Type B pancreatic cell (in vitro differentiated cells): ENCODE results near the gene IFI35. TPM values are rescaled to one million over a fixed set of nuclear protein-coding genes. Genes with fewer than 3 reads are reported as not detected.

Experiments used
- DNase-seq: peaks from one replicate; pipeline ENCODE4 v3.0.0; 2021; ENCODE audit warnings: mixed read lengths; ENCODE audit not compliant: unreplicated experiment; ENCODE audit errors: extremely low spot score
- H3K27ac Mint-ChIP-seq: 2 replicates; pipeline ENCODE4 v1.8.0; 2021; ENCODE audit warnings: mild to moderate bottlenecking, mixed read lengths
- H3K27me3 Mint-ChIP-seq: 2 replicates; pipeline ENCODE4 v1.8.0; 2021; ENCODE audit warnings: mixed read lengths
- H3K36me3 Mint-ChIP-seq: 2 replicates; pipeline ENCODE4 v1.8.0; 2021; ENCODE audit warnings: mixed read lengths
- H3K4me1 Mint-ChIP-seq: one replicate; pipeline ENCODE4 v1.8.0; 2021; ENCODE audit warnings: mixed read lengths; ENCODE audit not compliant: unreplicated experiment
- H3K4me3 Mint-ChIP-seq: 2 replicates; pipeline ENCODE4 v1.8.0; 2021; ENCODE audit warnings: mild to moderate bottlenecking, mixed read lengths
- H3K9me3 Mint-ChIP-seq: 2 replicates; pipeline ENCODE4 v1.8.0; 2021; ENCODE audit warnings: mixed read lengths
- total RNA-seq: library from RNA; stranded (reverse); gene quantifications from 2 replicates; pipeline ENCODE4 v1.2.1, GENCODE V29; 2021; ENCODE audit warnings: low replicate concordance
- TF ChIP-seq, protein P1 (sequence below): fragments of 200-600 bp; sonication (generic); conservative IDR thresholded peaks from 2 replicates; pipeline ENCODE4 v1.5.0; 2021; ENCODE audit warnings: antibody characterized with exemption, mild to moderate bottlenecking

The IFI35 gene
- total RNA-seq, 1 donor from 2014 or later: 6.6 TPM

- H3K4me3 Mint-ChIP-seq: peak overlapping the region; percentile 91
- no peak for DNase-seq
- H3K27ac Mint-ChIP-seq: peak overlapping the region; percentile 70
- peaks cover 4% of the 10 kb centered on the region for H3K27me3 Mint-ChIP-seq
- TF ChIP-seq, protein P1, sequence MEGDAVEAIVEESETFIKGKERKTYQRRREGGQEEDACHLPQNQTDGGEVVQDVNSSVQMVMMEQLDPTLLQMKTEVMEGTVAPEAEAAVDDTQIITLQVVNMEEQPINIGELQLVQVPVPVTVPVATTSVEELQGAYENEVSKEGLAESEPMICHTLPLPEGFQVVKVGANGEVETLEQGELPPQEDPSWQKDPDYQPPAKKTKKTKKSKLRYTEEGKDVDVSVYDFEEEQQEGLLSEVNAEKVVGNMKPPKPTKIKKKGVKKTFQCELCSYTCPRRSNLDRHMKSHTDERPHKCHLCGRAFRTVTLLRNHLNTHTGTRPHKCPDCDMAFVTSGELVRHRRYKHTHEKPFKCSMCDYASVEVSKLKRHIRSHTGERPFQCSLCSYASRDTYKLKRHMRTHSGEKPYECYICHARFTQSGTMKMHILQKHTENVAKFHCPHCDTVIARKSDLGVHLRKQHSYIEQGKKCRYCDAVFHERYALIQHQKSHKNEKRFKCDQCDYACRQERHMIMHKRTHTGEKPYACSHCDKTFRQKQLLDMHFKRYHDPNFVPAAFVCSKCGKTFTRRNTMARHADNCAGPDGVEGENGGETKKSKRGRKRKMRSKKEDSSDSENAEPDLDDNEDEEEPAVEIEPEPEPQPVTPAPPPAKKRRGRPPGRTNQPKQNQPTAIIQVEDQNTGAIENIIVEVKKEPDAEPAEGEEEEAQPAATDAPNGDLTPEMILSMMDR: no peak
- no peaks in the 10 kb centered on the region for H3K9me3 Mint-ChIP-seq
- H3K4me1 Mint-ChIP-seq: peaks cover 13% of the 10 kb centered on the region
- no peaks in the 10 kb centered on the region for H3K36me3 Mint-ChIP-seq
These were observed 18.7 kb downstream of the IFI35 start for GRCh38 chr17:43025290-43025657.

GRCh38 chr17:43025766-43026537 lies 19.4 kb downstream of the IFI35 start:
- H3K27me3 Mint-ChIP-seq: peaks cover 4% of the 10 kb centered on the region
- TF ChIP-seq, protein P1: no peak
- H3K36me3 Mint-ChIP-seq: no peaks in the 10 kb centered on the region
- H3K9me3 Mint-ChIP-seq: no peaks in the 10 kb centered on the region
- peaks cover 12% of the 10 kb centered on the region for H3K4me1 Mint-ChIP-seq
- peak overlapping the region; percentile 91 for H3K4me3 Mint-ChIP-seq
- H3K27ac Mint-ChIP-seq: peak overlapping the region; percentile 70
- no peak for DNase-seq

DNA sequence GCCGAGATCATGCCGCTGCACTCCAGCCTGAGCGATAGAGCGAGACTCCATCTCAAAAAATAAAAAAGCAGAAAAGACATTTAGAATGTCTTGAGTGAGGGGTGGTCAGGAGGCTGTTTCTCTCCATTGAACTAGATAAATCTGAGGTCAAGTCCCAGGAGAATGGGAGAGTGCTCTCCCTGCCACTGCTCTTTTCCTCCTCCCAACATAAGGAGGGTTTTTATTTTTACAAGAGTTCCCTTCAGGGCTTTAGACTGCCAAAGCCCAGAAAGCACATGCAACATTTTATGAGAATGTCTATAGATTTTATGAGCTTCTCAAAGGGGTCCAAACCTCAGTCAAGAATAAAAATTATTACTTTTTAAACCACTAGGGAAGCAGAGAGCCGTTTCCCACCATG lies 20.0 kb downstream of the IFI35 start:
- peak overlapping the region; percentile 67 for H3K4me3 Mint-ChIP-seq
- H3K9me3 Mint-ChIP-seq: no peaks in the 10 kb centered on the region
- peaks cover 12% of the 10 kb centered on the region for H3K4me1 Mint-ChIP-seq
- H3K36me3 Mint-ChIP-seq: no peaks in the 10 kb centered on the region
- DNase-seq: no peak
- H3K27me3 Mint-ChIP-seq: peaks cover 4% of the 10 kb centered on the region
- no peak overlapping the region for H3K27ac Mint-ChIP-seq
- TF ChIP-seq, protein P1: no peak

- Mint-ChIP-seq H3K9me3 (no peaks in the 10 kb centered on the region), H3K4me3 (peak overlapping the region; percentile 44), H3K27me3 (peaks cover 4% of the 10 kb centered on the region), H3K4me1 (peaks cover 12% of the 10 kb centered on the region), H3K36me3 (no peaks in the 10 kb centered on the region), H3K27ac (peak overlapping the region; percentile 32)
- DNase-seq: no peak
- TF ChIP-seq, protein P1: no peak
These were observed 20.8 kb downstream of the IFI35 start for GRCh38 chr17:43027091-43028032.

- no peak for DNase-seq
- Mint-ChIP-seq H3K27me3 (peaks cover 4% of the 10 kb centered on the region), H3K4me1 (peaks cover 12% of the 10 kb centered on the region), H3K27ac (peak overlapping the region; percentile 32), H3K9me3 (no peaks in the 10 kb centered on the region), H3K4me3 (peak overlapping the region; percentile 14), H3K36me3 (no peaks in the 10 kb centered on the region)
- TF ChIP-seq, protein P1: no peak
These were observed 21.8 kb downstream of the IFI35 start for GRCh38 chr17:43028221-43028861.
